ENCODE measurements around the gene MKI67.

- TF ChIP-seq POLR2AphosphoS5 (IDR thresholded peaks at IDR 0.05) (peak in 1 of 3 donors; percentile 4), POLR2A (IDR thresholded peaks at IDR 0.05) (no peak)
- TF ChIP-seq, protein P1, sequence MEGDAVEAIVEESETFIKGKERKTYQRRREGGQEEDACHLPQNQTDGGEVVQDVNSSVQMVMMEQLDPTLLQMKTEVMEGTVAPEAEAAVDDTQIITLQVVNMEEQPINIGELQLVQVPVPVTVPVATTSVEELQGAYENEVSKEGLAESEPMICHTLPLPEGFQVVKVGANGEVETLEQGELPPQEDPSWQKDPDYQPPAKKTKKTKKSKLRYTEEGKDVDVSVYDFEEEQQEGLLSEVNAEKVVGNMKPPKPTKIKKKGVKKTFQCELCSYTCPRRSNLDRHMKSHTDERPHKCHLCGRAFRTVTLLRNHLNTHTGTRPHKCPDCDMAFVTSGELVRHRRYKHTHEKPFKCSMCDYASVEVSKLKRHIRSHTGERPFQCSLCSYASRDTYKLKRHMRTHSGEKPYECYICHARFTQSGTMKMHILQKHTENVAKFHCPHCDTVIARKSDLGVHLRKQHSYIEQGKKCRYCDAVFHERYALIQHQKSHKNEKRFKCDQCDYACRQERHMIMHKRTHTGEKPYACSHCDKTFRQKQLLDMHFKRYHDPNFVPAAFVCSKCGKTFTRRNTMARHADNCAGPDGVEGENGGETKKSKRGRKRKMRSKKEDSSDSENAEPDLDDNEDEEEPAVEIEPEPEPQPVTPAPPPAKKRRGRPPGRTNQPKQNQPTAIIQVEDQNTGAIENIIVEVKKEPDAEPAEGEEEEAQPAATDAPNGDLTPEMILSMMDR (IDR thresholded peaks at IDR 0.05) = peak in 5 of 7 experiments; percentile 57 to 89 (median 77)
Measured at GRCh38 chr10:128069351-128070051, 56.7 kb downstream of the MKI67 start.

All from stomach (tissue), 4 donors.